Sigmoid colon (tissue), 4 donors: ENCODE data around the gene GPX1.

ENCODE experiments used
- EP300 ChIP-seq, 4 donors: sonication (generic); formaldehyde crosslinking; IDR thresholded peaks; one replicate each; pipeline ENCODE4 v1.6.1; 2017; ENCODE audit warnings: antibody characterized with exemption in 4 of 4
- POLR2AphosphoS5 ChIP-seq, 4 donors: sonication (generic); formaldehyde crosslinking; IDR thresholded peaks; one replicate each; pipeline ENCODE4 v1.6.1; 2017; ENCODE audit warnings: antibody characterized with exemption in 4 of 4
- TF ChIP-seq, protein P1 (sequence below), 4 experiments: fragments of 450-650 bp in 3 of 4; fragments of 200-600 bp in 1 of 4; IDR thresholded peaks; one replicate each; pipeline ENCODE4 v1.5.1; 2016 to 2019; ENCODE audit warnings: antibody characterized with exemption in 4 of 4, mild to moderate bottlenecking in 3 of 4, moderate library complexity in 2 of 4

DNA sequence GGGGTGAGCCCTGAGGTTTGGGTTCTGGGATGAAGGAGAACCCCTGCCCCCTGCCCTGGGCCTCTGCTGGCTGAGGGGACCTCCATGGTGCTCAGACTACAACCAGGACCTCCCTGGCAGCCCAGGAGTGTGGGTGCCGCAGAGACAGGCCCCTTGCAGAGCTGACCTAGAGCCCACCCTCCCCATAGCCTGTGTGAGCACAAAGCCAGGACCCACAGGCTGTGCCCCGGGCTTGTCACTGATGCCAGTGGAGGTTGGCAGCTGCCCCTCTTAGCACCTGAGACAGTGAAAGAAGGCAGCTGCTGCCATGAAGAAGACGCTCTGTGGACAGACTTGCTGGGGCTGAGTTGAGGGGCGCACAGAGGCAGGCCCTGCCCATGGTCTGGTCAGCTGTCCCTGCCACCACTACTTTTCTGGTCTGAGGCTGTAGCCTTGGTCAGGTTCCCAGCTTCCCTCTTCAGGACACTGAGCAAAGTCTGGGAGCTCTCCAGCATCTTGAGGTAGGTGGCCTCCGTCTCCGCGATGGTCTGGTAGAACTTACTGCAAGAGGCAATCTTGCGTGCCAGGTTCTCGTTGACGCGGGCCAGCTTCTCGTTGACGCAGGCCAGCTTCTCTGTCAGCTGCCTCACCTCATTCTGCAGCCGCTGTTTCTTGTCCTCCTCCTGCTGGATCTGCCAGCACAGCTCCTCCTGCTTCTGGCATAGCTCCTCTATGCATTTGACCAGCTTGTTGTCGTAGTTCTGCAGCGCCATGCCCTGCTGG is 41.3 kb downstream of the GPX1 start:
- TF ChIP-seq, protein P1, sequence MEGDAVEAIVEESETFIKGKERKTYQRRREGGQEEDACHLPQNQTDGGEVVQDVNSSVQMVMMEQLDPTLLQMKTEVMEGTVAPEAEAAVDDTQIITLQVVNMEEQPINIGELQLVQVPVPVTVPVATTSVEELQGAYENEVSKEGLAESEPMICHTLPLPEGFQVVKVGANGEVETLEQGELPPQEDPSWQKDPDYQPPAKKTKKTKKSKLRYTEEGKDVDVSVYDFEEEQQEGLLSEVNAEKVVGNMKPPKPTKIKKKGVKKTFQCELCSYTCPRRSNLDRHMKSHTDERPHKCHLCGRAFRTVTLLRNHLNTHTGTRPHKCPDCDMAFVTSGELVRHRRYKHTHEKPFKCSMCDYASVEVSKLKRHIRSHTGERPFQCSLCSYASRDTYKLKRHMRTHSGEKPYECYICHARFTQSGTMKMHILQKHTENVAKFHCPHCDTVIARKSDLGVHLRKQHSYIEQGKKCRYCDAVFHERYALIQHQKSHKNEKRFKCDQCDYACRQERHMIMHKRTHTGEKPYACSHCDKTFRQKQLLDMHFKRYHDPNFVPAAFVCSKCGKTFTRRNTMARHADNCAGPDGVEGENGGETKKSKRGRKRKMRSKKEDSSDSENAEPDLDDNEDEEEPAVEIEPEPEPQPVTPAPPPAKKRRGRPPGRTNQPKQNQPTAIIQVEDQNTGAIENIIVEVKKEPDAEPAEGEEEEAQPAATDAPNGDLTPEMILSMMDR (IDR thresholded peaks at IDR 0.05), result no peak
- peak; percentile 70 to 93 (median 89) for TF ChIP-seq POLR2AphosphoS5 (IDR thresholded peaks at IDR 0.05)
- TF ChIP-seq EP300 (IDR thresholded peaks at IDR 0.05), result peak; percentile 53 to 91 (median 84)
